ENCODE measurements around the gene CCDC18. TPM values are rescaled to one million over a fixed set of nuclear protein-coding genes. Genes with fewer than 3 reads are reported as not detected.

CCDC18 gene
- total RNA-seq, 1 donor from 2014 or later = 3.4 TPM

DNA sequence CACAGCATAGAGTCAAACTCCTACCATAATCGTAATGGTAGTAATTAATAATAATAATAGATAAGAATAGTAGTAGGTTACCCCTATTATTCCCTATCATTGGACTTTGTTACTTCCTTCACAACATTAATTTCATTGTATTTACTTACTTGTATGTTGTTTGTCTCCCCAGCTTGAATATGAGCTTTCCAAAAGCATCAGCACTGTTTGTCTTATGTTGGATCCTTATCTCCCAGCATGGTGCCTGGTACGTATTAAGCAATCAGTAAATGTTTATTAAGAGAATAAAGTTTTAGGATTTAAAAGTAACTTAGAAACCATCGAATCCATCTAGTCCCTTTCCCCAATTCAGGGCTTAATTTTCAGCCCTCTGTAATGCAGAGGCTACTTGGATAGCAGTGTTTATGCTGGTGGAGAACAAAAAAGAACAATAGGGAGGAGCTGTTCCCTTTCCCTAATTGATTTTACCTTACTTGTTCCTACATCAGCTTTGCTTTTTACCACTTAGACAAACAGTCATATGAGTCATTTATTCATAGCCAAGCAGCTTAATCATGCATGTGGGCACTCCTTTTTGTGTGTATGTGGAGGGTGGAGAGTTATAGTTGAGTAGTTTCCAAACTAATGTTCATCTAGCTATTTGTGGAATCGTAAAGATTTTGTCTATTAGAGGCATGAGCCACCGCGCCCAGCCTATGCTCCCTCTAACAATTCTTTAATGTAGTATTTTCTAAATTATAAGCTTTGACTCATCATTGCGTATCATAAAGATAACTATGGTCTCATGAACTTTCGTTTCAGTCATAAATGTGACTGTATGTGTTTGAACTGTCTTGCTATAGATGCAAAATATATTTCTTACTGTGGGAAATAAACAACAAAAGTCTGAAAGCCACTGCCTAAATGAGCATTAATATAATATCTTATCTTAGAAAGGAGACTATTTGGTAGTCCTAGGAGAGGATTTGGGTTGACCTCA lies 144.3 kb downstream of the CCDC18 start:
- Histone ChIP-seq H3K4me3 (ENCODE audit: low read depth, low read length) (no peak overlapping the region), H3K36me3 (ENCODE audit: control insufficient read depth, insufficient read depth, low read length) (peaks cover 2% of the 10 kb centered on the region), H3K27me3 (ENCODE audit: control insufficient read depth, insufficient read depth, low read length) (no peaks in the 10 kb centered on the region)
- peak; percentile 95 for DNase-seq (ENCODE audit: low read depth)
- FAIRE-seq = no peak
- TF ChIP-seq, protein P1, sequence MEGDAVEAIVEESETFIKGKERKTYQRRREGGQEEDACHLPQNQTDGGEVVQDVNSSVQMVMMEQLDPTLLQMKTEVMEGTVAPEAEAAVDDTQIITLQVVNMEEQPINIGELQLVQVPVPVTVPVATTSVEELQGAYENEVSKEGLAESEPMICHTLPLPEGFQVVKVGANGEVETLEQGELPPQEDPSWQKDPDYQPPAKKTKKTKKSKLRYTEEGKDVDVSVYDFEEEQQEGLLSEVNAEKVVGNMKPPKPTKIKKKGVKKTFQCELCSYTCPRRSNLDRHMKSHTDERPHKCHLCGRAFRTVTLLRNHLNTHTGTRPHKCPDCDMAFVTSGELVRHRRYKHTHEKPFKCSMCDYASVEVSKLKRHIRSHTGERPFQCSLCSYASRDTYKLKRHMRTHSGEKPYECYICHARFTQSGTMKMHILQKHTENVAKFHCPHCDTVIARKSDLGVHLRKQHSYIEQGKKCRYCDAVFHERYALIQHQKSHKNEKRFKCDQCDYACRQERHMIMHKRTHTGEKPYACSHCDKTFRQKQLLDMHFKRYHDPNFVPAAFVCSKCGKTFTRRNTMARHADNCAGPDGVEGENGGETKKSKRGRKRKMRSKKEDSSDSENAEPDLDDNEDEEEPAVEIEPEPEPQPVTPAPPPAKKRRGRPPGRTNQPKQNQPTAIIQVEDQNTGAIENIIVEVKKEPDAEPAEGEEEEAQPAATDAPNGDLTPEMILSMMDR (IDR thresholded peaks at IDR 0.05; ENCODE audit: insufficient read depth, low read length, severe bottlenecking) = no peak

Other genes with a start within 250 kb of the CCDC18 start
- gene DIPK1A, start 219.3 kb upstream of the CCDC18 start, total RNA-seq = 8.7 and 9.7 TPM in 2 replicates
- 20.3 and 21.0 TPM in 2 replicates for gene MTF2, start 101.4 kb upstream of the CCDC18 start, total RNA-seq
- 52.7 and 56.8 TPM in 2 replicates for gene TMED5, start 311 bp upstream of the CCDC18 start, total RNA-seq
- 52.4 and 64.8 TPM in 2 replicates for gene DR1, start 165.2 kb downstream of the CCDC18 start, total RNA-seq